ENCODE results near the gene TFPI.
"Not testable (repeated sequence)": the region's sequence is repeated elsewhere in the genome, so short reads cannot be mapped to it uniquely, and the experiment has no call there.

TFPI gene

GRCh38 chr2:187546762-187547333 is 7.4 kb downstream of the TFPI start:
- no peak overlapping the region for H3K27ac Mint-ChIP-seq
- no peaks in the 10 kb centered on the region for H3K36me3 Mint-ChIP-seq (ENCODE audit: low read depth)
- no peak overlapping the region for H3K4me3 Mint-ChIP-seq
- H3K9me3 Mint-ChIP-seq, result no peaks in the 10 kb centered on the region
- peaks cover 4% of the 10 kb centered on the region for H3K27me3 Mint-ChIP-seq
- H3K4me1 Mint-ChIP-seq (ENCODE audit: low read depth), result no peaks in the 10 kb centered on the region

DNA sequence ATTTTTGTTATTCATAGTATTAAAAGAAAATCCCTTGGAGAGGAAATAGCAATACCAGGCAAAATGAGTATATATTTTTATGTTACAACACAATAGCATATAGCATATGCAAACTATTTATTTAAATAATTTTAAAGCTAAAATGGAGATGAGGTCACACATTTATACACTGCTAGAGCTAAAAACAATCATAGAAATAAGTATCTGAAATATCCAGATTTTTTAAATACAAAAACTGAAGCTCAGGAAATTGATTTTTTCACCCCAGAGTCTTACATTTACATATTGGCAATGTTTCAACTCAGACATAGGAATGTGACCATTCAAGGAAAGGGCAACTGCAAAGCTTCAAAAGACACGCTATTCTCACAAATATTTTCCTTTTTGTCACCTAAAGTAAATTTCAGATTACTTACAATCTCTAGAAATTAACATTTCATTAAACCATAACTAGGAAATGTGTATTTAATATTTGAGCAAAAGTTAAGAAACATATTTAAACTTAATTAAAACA is 8.9 kb downstream of the TFPI start:
- no peak overlapping the region for H3K4me3 Mint-ChIP-seq
- no peaks in the 10 kb centered on the region for H3K36me3 Mint-ChIP-seq (ENCODE audit: low read depth)
- no peak overlapping the region for H3K27ac Mint-ChIP-seq
- peaks cover 4% of the 10 kb centered on the region for H3K27me3 Mint-ChIP-seq
- H3K4me1 Mint-ChIP-seq (ENCODE audit: low read depth), result no peaks in the 10 kb centered on the region
- no peaks in the 10 kb centered on the region for H3K9me3 Mint-ChIP-seq

DNA sequence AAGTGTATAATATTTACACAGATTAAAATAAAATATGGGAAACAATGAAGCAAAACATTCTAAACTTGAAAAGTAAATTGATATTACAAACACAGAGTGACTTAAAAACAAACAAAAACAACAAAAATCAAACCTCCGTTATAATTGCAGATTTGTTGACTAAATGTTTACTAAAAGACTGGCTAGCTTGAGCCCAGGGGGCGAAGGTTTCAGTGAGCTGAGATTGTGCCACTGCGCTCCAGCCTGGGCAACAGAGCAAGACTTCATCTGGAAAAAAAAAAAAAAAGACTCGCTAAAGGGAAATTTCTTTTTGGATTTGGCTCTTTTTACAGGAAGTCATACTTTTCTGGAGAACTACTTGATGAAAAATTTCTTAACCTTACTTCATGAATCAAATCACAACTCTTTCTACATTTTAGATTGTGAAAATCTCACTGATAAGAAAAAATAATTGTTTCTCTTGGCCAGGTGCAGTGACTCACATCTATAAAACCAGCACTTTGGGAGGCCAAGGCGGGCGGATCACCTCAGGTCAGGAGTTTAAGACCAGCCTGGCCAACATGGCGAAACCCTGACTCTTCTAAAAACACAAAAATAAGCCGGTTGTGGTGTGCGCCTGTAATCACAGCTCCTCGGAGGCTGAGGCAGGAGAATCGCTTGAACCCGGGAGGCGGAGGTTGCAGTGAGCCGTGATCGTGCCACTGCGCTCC is 9.7 kb downstream of the TFPI start:
- H3K36me3 Mint-ChIP-seq (ENCODE audit: low read depth), result no peaks in the 10 kb centered on the region
- no peaks in the 10 kb centered on the region for H3K4me1 Mint-ChIP-seq (ENCODE audit: low read depth)

GRCh38 chr2:187543488-187543887 is 10.7 kb downstream of the TFPI start:
- peaks cover 4% of the 10 kb centered on the region for H3K27me3 Mint-ChIP-seq

More for the DNA sequence above, 9.7 kb downstream of the TFPI start:
- Mint-ChIP-seq H3K27me3 (peaks cover 4% of the 10 kb centered on the region), H3K9me3 (no peaks in the 10 kb centered on the region), H3K27ac (no peak overlapping the region), H3K4me3 (no peak overlapping the region)

DNA sequence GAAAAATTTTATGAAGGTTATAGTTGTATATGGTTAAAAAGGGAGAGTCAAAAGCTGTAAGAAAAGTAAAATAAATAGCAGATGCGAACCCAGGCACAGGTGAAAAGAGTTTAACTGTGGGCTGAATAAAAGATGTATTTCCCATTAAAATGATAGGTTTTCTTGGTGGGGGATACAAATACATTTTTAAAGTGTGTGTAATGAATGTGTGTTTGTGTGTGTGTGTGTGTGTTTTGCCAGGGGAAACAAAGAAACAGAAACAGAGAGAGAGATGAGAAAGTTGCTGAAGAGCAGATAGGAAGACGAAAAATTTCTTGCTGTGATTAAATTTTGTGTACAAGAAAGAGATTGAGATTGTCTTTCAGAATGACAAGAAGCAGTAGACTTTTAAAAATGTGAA is 12.1 kb downstream of the TFPI start:
- Mint-ChIP-seq H3K4me3 (no peak overlapping the region), H3K27ac (no peak overlapping the region), H3K36me3 (ENCODE audit: low read depth) (no peaks in the 10 kb centered on the region), H3K27me3 (peaks cover 4% of the 10 kb centered on the region), H3K9me3 (no peaks in the 10 kb centered on the region), H3K4me1 (ENCODE audit: low read depth) (no peaks in the 10 kb centered on the region)

More at GRCh38 chr2:187543488-187543887, 10.7 kb downstream of the TFPI start:
- Mint-ChIP-seq H3K4me1 (ENCODE audit: low read depth) (no peaks in the 10 kb centered on the region), H3K4me3 (no peak overlapping the region), H3K36me3 (ENCODE audit: low read depth) (no peaks in the 10 kb centered on the region), H3K27ac (no peak overlapping the region), H3K9me3 (no peaks in the 10 kb centered on the region)

- no peaks in the 10 kb centered on the region for H3K9me3 Mint-ChIP-seq
- no peaks in the 10 kb centered on the region for H3K36me3 Mint-ChIP-seq (ENCODE audit: low read depth)
- H3K27me3 Mint-ChIP-seq, result peaks cover under 1% of the 10 kb centered on the region
- H3K4me3 Mint-ChIP-seq, result no peak overlapping the region
- H3K27ac Mint-ChIP-seq, result no peak overlapping the region
- H3K4me1 Mint-ChIP-seq (ENCODE audit: low read depth), result no peaks in the 10 kb centered on the region
Observed at GRCh38 chr2:187541086-187542085, 12.8 kb downstream of the TFPI start.

DNA sequence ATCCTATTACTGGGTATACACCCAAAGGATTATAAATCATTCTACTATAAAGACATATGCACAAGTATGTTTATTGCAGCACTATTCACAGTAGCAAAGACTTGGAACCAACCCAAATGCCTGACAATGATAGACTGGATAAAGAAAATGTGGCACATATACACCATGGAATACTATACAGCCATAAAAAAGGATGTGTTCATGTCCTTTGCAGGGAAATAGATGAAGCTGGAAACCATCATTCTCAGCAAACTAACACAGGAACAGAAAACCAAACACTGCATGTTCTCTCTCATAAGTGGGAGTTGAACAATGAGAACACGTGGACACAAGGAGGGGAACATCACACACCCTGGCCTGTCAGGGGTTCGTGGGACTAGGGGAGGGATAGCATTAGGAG is 16.0 kb downstream of the TFPI start:
- H3K27me3 Mint-ChIP-seq; H3K4me3 Mint-ChIP-seq; H3K36me3 Mint-ChIP-seq (ENCODE audit: low read depth); H3K4me1 Mint-ChIP-seq (ENCODE audit: low read depth); H3K27ac Mint-ChIP-seq: not testable (repeated sequence)
- peaks cover 11% of the 10 kb centered on the region for H3K9me3 Mint-ChIP-seq

DNA sequence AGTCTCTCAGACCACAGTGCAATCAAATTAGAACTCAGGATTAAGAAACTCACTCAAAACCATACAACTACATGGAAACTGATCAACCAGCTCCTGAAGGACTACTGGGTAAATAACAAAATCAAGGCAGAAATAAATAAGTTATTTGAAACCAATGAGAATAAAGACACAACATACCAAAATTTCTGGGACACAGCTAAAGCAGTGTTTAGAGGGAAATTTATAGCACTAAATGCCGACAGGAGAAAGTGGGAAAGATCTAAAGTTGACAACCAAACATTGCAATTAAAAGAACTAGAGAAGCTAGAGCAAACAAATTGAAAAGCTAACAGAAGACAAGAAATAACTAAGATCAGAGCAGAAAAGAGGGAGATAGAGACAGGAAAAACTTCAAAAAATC is 18.9 kb downstream of the TFPI start:
- not testable (repeated sequence) for H3K27me3 Mint-ChIP-seq; H3K27ac Mint-ChIP-seq; H3K4me1 Mint-ChIP-seq (ENCODE audit: low read depth); H3K36me3 Mint-ChIP-seq (ENCODE audit: low read depth); H3K4me3 Mint-ChIP-seq
- peaks cover 11% of the 10 kb centered on the region for H3K9me3 Mint-ChIP-seq

- no peak overlapping the region for H3K4me3 Mint-ChIP-seq
- no peaks in the 10 kb centered on the region for H3K27me3 Mint-ChIP-seq
- H3K4me1 Mint-ChIP-seq (ENCODE audit: low read depth), result no peaks in the 10 kb centered on the region
Observed at GRCh38 chr2:187532333-187533120, 21.7 kb downstream of the TFPI start.

GRCh38 chr2:187529977-187530721 is 24.1 kb downstream of the TFPI start:
- H3K27me3 Mint-ChIP-seq, result no peaks in the 10 kb centered on the region
- no peaks in the 10 kb centered on the region for H3K36me3 Mint-ChIP-seq (ENCODE audit: low read depth)
- H3K4me1 Mint-ChIP-seq (ENCODE audit: low read depth), result no peaks in the 10 kb centered on the region
- H3K9me3 Mint-ChIP-seq, result peaks cover 5% of the 10 kb centered on the region
- no peak overlapping the region for H3K4me3 Mint-ChIP-seq
- H3K27ac Mint-ChIP-seq, result no peak overlapping the region

More at GRCh38 chr2:187532333-187533120, 21.7 kb downstream of the TFPI start:
- Mint-ChIP-seq H3K27ac (no peak overlapping the region), H3K9me3 (peaks cover 11% of the 10 kb centered on the region), H3K36me3 (ENCODE audit: low read depth) (no peaks in the 10 kb centered on the region)

DNA sequence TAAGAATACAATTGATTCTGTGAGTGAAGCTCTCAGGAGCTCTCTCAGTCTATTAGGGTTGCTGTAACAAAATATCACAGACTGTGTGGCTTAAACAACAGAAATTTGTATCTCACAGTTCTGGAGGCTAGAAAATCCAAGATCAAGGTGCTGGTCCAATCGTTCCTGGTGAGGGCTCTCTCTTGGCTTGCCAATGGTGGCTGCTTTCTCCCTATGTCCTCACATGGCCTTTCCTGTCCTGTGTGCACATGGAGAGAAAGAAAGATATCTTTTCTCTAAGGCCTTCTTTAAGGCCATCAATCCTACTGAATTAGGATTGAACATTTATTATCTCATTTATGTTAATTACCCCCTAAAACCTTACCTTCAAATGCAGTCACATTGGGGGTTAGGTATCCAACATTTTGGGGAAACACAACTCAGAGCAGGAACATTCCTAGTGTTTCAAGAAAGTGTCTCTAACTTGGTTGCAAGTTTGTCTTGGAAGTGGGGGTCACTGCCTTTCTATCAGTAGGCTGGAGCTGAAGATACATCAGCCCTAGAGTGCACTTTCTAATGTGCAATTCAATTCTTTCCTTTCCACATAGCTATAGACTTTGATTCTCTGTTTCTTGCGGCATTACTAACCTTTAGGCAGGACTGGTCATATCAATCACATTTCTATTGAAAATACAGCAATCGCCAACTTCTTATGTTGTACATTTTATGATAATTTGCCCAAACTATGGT is 24.8 kb downstream of the TFPI start:
- H3K27ac Mint-ChIP-seq, result no peak overlapping the region
- H3K4me3 Mint-ChIP-seq, result no peak overlapping the region
- H3K9me3 Mint-ChIP-seq, result no peaks in the 10 kb centered on the region
- no peaks in the 10 kb centered on the region for H3K36me3 Mint-ChIP-seq (ENCODE audit: low read depth)
- H3K4me1 Mint-ChIP-seq (ENCODE audit: low read depth), result no peaks in the 10 kb centered on the region
- H3K27me3 Mint-ChIP-seq, result no peaks in the 10 kb centered on the region

DNA sequence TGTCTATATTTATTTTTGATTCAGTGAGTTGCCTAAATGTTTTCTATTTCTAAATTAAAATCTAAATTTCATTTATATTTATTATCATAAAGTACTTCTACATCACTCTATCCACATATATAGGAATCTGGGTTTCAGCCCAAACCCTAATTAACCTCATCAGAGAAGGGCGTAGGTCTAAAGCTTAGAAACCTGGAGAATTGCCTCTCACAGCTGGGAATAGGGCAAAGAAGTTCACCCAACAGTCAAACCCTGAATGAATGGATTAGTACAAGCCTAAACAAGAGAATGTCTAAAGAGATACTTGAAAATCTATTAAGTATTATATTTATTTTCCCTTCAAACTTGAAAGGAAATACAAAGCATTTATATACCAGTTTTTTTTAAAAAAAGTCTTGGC is 26.2 kb downstream of the TFPI start:
- H3K4me1 Mint-ChIP-seq (ENCODE audit: low read depth), result no peaks in the 10 kb centered on the region
- H3K9me3 Mint-ChIP-seq, result no peaks in the 10 kb centered on the region
- H3K27ac Mint-ChIP-seq, result no peak overlapping the region
- H3K36me3 Mint-ChIP-seq (ENCODE audit: low read depth), result no peaks in the 10 kb centered on the region
- H3K4me3 Mint-ChIP-seq, result no peak overlapping the region
- H3K27me3 Mint-ChIP-seq, result no peaks in the 10 kb centered on the region

GRCh38 chr2:187527262-187527661 is 27.0 kb downstream of the TFPI start:
- Mint-ChIP-seq H3K36me3 (ENCODE audit: low read depth) (no peaks in the 10 kb centered on the region), H3K4me1 (ENCODE audit: low read depth) (no peaks in the 10 kb centered on the region), H3K4me3 (no peak overlapping the region), H3K27me3 (no peaks in the 10 kb centered on the region), H3K27ac (no peak overlapping the region), H3K9me3 (no peaks in the 10 kb centered on the region)
